Stomach (tissue), 4 donors: ENCODE results near the gene ATP7A.

ENCODE experiments used
- CTCF ChIP-seq, 7 experiments: fragments of 450-650 bp in 4 of 7; fragments of 200-600 bp in 3 of 7; sonication (generic) in 3 of 7; IDR thresholded peaks; one replicate each; pipeline ENCODE4 v1.5.1; 2016 to 2019; ENCODE audit warnings: antibody characterized with exemption in 7 of 7, control low read depth in 2 of 7, mild to moderate bottlenecking in 1 of 7
- EP300 ChIP-seq: sonication (generic); formaldehyde crosslinking; IDR thresholded peaks from one replicate; pipeline ENCODE4 v1.6.1; 2017; ENCODE audit warnings: antibody characterized with exemption
- POLR2A ChIP-seq, 4 donors: fragments of 450-650 bp; IDR thresholded peaks; one replicate each; pipeline ENCODE4 v1.6.1; 2016; ENCODE audit warnings: antibody characterized with exemption in 4 of 4, control low read depth in 2 of 4, mild to moderate bottlenecking in 1 of 4, moderate library complexity in 1 of 4
- POLR2AphosphoS5 ChIP-seq, 3 donors: sonication (generic); formaldehyde crosslinking; IDR thresholded peaks; one replicate each; pipeline ENCODE4 v1.6.1; 2016; ENCODE audit warnings: antibody characterized with exemption in 3 of 3

GRCh38 chrX:78027798-78028197 is 117.3 kb downstream of the ATP7A start:
- no peak for TF ChIP-seq POLR2A (IDR thresholded peaks at IDR 0.05)
- TF ChIP-seq CTCF (IDR thresholded peaks at IDR 0.05): no peak
- TF ChIP-seq POLR2AphosphoS5 (IDR thresholded peaks at IDR 0.05): no peak
- no peak for TF ChIP-seq EP300
